IPS-18a (cell line): ENCODE results near the gene SMG6.
"Not testable (repeated sequence)": the region's sequence is repeated elsewhere in the genome, so short reads cannot be mapped to it uniquely, and the experiment has no call there.

ENCODE experiments used
- H3K27ac ChIP-seq: one replicate; pipeline ENCODE4 v1.5.1; 2013; ENCODE audit warnings: low read length
- H3K27me3 ChIP-seq: one replicate; pipeline ENCODE4 v1.6.1; 2013; ENCODE audit warnings: mild to moderate bottlenecking, low read length; ENCODE audit not compliant: control insufficient read depth, insufficient read depth
- H3K36me3 ChIP-seq: one replicate; pipeline ENCODE4 v1.6.1; 2013; ENCODE audit warnings: low read depth, low read length; ENCODE audit not compliant: control insufficient read depth
- H3K4me1 ChIP-seq: one replicate; pipeline ENCODE4 v1.6.1; 2013; ENCODE audit warnings: low read depth, low read length; ENCODE audit not compliant: control insufficient read depth
- H3K4me3 ChIP-seq: one replicate; pipeline ENCODE4 v1.5.1; 2013; ENCODE audit warnings: low read length
- H3K9ac ChIP-seq: one replicate; pipeline ENCODE4 v1.6.1; 2013; ENCODE audit warnings: mild to moderate bottlenecking, low read length, moderate library complexity
- H3K9me3 ChIP-seq: one replicate; pipeline ENCODE4 v1.6.1; 2013; ENCODE audit warnings: low read depth, low read length; ENCODE audit not compliant: control insufficient read depth

The SMG6 gene

GRCh38 chr17:2142682-2143081, 160.9 kb downstream of the SMG6 start:
- H3K27ac ChIP-seq, H3K36me3 ChIP-seq, H3K4me3 ChIP-seq, H3K9me3 ChIP-seq, H3K9ac ChIP-seq, H3K27me3 ChIP-seq: not testable (repeated sequence)
- H3K4me1 ChIP-seq, result peaks cover 21% of the 10 kb centered on the region

GRCh38 chr17:2140683-2141082, 162.9 kb downstream of the SMG6 start:
- H3K27me3 ChIP-seq, result no peaks in the 10 kb centered on the region
- H3K36me3 ChIP-seq, result no peaks in the 10 kb centered on the region

DNA sequence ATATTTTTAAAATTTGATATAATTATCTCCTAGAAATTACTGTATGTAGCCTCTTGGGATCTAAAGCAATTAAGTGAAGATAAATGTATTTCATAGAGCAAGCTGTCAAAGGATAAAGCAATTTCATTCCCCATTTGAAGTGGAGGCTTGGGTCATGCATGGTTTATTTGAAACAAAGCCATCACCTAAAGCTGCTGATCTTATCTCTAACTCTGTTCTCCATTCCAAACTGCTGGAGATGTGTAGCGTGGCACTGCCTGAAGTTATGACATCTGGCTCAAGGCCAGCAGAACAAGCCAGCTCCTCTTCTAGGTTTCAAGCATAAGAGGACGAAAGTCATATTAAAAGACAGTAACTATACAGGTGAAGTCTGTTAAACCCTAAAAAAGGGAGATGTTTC, 164.8 kb downstream of the SMG6 start:
- H3K9me3 ChIP-seq, result no peaks in the 10 kb centered on the region
- no peak overlapping the region for H3K4me3 ChIP-seq
- no peaks in the 10 kb centered on the region for H3K27me3 ChIP-seq
- H3K4me1 ChIP-seq, result peaks cover 30% of the 10 kb centered on the region
- no peak overlapping the region for H3K27ac ChIP-seq
- no peaks in the 10 kb centered on the region for H3K36me3 ChIP-seq
- H3K9ac ChIP-seq, result no peak overlapping the region

More at GRCh38 chr17:2140683-2141082, 162.9 kb downstream of the SMG6 start:
- no peak overlapping the region for H3K9ac ChIP-seq
- no peaks in the 10 kb centered on the region for H3K9me3 ChIP-seq
- no peak overlapping the region for H3K27ac ChIP-seq
- H3K4me3 ChIP-seq, result no peak overlapping the region
- H3K4me1 ChIP-seq, result peaks cover 30% of the 10 kb centered on the region

DNA sequence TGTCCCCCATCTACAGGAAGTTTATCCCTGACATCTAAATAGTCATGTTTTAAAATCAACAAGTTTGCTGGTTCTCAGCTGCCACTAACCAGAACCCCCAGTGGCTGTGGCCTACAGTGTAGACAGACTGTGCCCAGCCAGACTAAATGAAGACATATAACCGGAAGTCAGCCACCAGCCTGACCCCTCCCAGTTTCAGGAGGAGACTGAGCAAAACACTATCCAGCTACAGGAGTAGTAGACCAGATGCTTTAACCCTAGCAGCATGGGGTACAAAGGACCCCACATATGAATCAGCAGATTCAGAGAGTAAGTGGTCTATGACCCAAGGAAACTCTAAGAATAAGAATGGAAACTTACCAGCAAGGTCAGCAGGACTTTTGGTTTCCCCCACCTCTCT, 165.3 kb downstream of the SMG6 start:
- no peaks in the 10 kb centered on the region for H3K27me3 ChIP-seq
- H3K4me3 ChIP-seq, result no peak overlapping the region
- peaks cover 30% of the 10 kb centered on the region for H3K4me1 ChIP-seq
- no peak overlapping the region for H3K27ac ChIP-seq
- no peaks in the 10 kb centered on the region for H3K9me3 ChIP-seq
- H3K9ac ChIP-seq, result no peak overlapping the region
- no peaks in the 10 kb centered on the region for H3K36me3 ChIP-seq

DNA sequence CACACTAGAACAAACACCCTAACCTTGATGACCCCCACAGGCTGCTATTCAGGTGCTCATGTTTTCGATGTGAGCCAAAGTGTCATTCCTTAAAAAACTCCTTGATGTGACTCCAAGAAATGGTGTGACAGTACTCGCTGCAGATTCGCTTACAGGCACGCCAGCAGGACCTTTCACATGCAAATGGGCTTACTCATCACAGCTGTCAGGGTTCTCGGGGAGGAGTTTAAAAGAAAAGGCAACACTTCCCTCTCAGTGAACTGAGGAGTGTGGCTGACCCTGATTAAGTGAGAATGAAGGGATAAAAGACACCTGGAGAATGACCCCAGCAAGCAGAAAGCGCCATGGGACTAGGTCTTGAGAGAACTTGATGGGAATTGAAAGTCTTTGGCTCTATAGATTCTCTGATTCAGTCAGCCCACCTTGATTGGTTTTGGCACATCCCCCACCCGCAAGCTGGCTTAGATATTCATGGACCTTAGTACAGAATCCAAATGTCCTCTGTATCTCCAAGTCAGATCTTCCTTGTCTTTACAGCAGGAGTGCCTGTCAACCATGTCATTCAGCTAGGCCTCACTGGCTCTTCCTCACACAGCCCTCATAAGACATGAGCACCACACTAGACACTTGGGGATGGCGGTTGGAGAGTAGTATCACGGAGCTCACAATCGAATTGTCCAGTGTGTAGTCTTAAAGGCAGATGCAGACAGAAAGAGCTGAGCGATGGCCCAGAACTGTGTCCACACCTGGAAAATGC, 166.1 kb downstream of the SMG6 start:
- Histone ChIP-seq H3K27ac (no peak overlapping the region), H3K27me3 (no peaks in the 10 kb centered on the region)

GRCh38 chr17:2136241-2136640, 167.3 kb downstream of the SMG6 start:
- Histone ChIP-seq H3K4me1 (peaks cover 30% of the 10 kb centered on the region), H3K9ac (no peak overlapping the region), H3K36me3 (no peaks in the 10 kb centered on the region), H3K9me3 (no peaks in the 10 kb centered on the region), H3K27ac (no peak overlapping the region), H3K27me3 (no peaks in the 10 kb centered on the region), H3K4me3 (no peak overlapping the region)

More for the DNA sequence above, 166.1 kb downstream of the SMG6 start:
- H3K9me3 ChIP-seq, result no peaks in the 10 kb centered on the region
- no peak overlapping the region for H3K9ac ChIP-seq
- peak overlapping the region; percentile 25 for H3K4me3 ChIP-seq
- no peaks in the 10 kb centered on the region for H3K36me3 ChIP-seq
- peaks cover 30% of the 10 kb centered on the region for H3K4me1 ChIP-seq

- Histone ChIP-seq H3K4me3 (no peak overlapping the region), H3K36me3 (no peaks in the 10 kb centered on the region), H3K27me3 (no peaks in the 10 kb centered on the region), H3K9me3 (no peaks in the 10 kb centered on the region), H3K27ac (no peak overlapping the region), H3K9ac (no peak overlapping the region), H3K4me1 (peaks cover 19% of the 10 kb centered on the region)
Observed at GRCh38 chr17:2128011-2128410, 175.6 kb downstream of the SMG6 start.

- no peaks in the 10 kb centered on the region for H3K36me3 ChIP-seq
Observed at GRCh38 chr17:2125013-2125535, 178.5 kb downstream of the SMG6 start.

GRCh38 chr17:2124391-2124790, 179.2 kb downstream of the SMG6 start:
- Histone ChIP-seq H3K4me3 (no peak overlapping the region), H3K27me3 (no peaks in the 10 kb centered on the region), H3K9ac (no peak overlapping the region), H3K36me3 (no peaks in the 10 kb centered on the region), H3K4me1 (peaks cover 25% of the 10 kb centered on the region), H3K9me3 (no peaks in the 10 kb centered on the region), H3K27ac (no peak overlapping the region)

More at GRCh38 chr17:2125013-2125535, 178.5 kb downstream of the SMG6 start:
- Histone ChIP-seq H3K27me3 (no peaks in the 10 kb centered on the region), H3K9me3 (no peaks in the 10 kb centered on the region), H3K4me1 (peaks cover 25% of the 10 kb centered on the region), H3K27ac (no peak overlapping the region), H3K4me3 (no peak overlapping the region), H3K9ac (no peak overlapping the region)

GRCh38 chr17:2123375-2124251, 180.0 kb downstream of the SMG6 start:
- no peaks in the 10 kb centered on the region for H3K36me3 ChIP-seq
- no peak overlapping the region for H3K9ac ChIP-seq
- H3K9me3 ChIP-seq, result no peaks in the 10 kb centered on the region
- H3K27me3 ChIP-seq, result no peaks in the 10 kb centered on the region
- no peak overlapping the region for H3K27ac ChIP-seq
- no peak overlapping the region for H3K4me3 ChIP-seq
- peaks cover 25% of the 10 kb centered on the region for H3K4me1 ChIP-seq

DNA sequence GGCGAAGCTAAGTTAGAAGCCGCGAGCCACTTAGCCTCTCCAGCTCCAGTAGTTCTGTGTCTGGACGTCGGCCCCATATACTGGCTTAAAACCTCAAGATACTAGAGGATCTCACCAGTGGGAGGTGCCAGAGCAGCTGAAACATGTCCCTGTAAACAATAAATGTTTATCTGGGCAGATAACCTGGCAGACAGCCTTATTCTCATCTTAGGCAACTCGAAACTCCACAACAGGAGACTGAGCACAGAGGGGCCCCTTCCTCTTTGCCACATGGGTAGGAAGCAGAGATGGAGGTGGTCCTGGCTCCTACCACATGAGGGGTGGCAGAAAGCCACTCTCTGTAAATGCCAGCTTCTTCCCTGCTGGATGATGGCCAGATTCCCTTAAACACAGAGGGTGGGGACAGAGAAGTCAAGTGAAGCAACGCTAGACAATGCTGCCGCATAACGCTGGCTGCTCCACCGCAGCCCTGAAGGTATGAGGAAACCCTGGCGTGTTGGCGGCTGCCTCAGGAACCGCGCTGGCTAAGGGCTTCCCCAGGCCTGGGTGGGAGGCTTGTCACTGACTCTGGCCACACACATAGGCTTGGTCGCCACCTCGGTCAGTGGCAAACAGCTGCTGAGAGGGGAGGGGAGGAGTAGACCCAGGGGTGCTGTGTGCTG, 180.8 kb downstream of the SMG6 start:
- Histone ChIP-seq H3K9ac (no peak overlapping the region), H3K4me1 (peaks cover 25% of the 10 kb centered on the region), H3K27me3 (no peaks in the 10 kb centered on the region), H3K36me3 (no peaks in the 10 kb centered on the region), H3K27ac (no peak overlapping the region), H3K9me3 (no peaks in the 10 kb centered on the region), H3K4me3 (no peak overlapping the region)
